Adrenal gland (tissue), 5 donors: Measurements from ENCODE around the gene SCML1.

Source experiments
- CTCF ChIP-seq, 6 experiments: fragments of 450-650 bp in 4 of 6; fragments of 200-600 bp in 2 of 6; sonication (generic) in 1 of 6; IDR thresholded peaks; 1 replicate in 5 of 6; 2 replicates in 1 of 6; pipeline versions ENCODE4 v1.5.1 to v1.8.0; 2016 to 2021; ENCODE audit warnings: antibody characterized with exemption in 6 of 6, mild to moderate bottlenecking in 2 of 6, moderate library complexity in 1 of 6
- POLR2A ChIP-seq, 2 donors: fragments of 450-650 bp; IDR thresholded peaks; one replicate each; pipeline ENCODE4 v1.6.1; 2017; ENCODE audit warnings: antibody characterized with exemption in 2 of 2, mild to moderate bottlenecking in 2 of 2, moderate library complexity in 1 of 2
- donor health status: DM: no; HTN: no; CAD: no.

DNA sequence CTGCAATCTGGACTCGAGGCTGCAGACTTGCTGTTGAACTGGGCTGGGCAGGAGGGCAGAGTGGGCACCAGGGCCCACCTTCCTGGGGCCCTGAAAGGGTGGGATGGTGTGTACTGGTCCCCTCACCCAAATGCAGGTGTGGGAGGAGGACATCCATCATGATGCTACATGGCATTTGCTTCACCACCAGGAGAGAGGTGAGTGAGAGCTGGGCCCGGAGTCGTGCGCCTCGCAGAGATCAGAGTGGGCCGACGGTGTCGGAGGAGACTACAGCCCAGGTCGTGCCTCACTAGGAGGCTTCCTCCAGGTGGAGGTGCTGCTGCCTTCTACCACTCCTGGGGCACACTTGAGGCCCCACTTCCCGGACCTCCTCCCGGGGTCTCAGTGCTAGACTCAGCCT, 50.3 kb downstream of the SCML1 start:
- TF ChIP-seq CTCF (IDR thresholded peaks at IDR 0.05) (no peak), POLR2A (IDR thresholded peaks at IDR 0.05) (no peak)
